GM12874 (cell line): ENCODE measurements around the gene DCAF17.

Experiments
- TF ChIP-seq, protein P1 (sequence below): IDR thresholded peaks from 2 replicates; pipeline ENCODE4 v1.5.1; 2011; ENCODE audit warnings: low read depth, mild to moderate bottlenecking, control low read depth, low read length, moderate library complexity; ENCODE audit not compliant: insufficient read depth

DCAF17 gene

DNA sequence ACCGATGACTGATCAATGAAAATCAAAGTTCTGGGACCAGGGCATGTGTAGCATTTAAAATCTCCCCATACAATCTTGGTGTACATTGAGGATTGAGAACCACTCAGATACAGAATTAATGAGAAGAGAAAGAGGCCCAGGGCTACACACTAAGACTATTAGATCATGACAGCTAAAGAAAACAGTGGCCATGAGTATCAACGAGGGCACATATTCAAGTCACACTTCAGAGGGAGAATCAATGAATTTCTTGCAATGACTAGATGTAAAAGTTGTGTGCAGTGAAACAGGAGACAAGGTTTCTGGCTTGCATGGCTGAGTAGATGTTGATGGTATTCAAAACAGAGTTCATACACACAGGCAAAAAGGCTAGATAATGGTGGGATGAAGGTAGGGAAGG is 29.3 kb upstream of the DCAF17 start:
- TF ChIP-seq, protein P1, sequence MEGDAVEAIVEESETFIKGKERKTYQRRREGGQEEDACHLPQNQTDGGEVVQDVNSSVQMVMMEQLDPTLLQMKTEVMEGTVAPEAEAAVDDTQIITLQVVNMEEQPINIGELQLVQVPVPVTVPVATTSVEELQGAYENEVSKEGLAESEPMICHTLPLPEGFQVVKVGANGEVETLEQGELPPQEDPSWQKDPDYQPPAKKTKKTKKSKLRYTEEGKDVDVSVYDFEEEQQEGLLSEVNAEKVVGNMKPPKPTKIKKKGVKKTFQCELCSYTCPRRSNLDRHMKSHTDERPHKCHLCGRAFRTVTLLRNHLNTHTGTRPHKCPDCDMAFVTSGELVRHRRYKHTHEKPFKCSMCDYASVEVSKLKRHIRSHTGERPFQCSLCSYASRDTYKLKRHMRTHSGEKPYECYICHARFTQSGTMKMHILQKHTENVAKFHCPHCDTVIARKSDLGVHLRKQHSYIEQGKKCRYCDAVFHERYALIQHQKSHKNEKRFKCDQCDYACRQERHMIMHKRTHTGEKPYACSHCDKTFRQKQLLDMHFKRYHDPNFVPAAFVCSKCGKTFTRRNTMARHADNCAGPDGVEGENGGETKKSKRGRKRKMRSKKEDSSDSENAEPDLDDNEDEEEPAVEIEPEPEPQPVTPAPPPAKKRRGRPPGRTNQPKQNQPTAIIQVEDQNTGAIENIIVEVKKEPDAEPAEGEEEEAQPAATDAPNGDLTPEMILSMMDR: no peak

DNA sequence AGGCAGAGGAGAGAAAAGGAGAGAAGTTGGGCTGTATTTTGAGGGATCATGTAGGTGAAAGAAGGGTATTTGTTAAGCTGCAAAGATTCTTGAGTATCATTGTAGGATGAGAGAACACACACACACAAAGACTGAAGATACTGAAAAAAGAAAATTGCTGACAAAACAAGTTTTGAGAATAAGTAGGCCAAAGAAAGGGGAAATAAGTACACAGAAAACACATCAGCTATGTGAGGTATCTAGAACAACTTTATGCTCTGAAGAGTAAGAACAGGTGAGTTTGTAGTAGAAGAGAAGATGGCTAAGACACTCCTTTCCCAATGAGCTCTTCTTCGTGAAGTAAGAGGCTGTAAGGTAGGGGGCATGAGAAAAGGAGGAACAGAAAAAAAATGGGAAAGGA is 28.5 kb upstream of the DCAF17 start:
- TF ChIP-seq, protein P1: no peak

DNA sequence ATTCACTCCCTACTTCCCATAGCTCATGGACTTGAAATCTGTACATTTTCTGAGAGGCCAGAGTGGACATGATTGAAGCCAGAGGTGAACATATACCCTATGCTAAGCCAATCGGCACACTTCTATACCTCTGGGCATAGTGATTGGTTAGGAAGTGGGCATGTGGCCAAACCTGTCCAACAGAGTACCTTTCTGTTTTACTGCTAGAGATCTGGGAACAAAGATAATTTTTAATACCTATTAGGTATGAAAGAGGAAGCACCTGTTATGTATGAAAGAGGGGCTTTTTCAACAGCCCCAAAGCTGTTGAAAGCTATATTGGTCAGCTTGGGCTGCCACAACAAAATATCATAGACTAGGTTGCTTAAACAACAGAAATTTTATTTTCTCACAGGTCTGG is 28.0 kb upstream of the DCAF17 start:
- TF ChIP-seq, protein P1: no peak

DNA sequence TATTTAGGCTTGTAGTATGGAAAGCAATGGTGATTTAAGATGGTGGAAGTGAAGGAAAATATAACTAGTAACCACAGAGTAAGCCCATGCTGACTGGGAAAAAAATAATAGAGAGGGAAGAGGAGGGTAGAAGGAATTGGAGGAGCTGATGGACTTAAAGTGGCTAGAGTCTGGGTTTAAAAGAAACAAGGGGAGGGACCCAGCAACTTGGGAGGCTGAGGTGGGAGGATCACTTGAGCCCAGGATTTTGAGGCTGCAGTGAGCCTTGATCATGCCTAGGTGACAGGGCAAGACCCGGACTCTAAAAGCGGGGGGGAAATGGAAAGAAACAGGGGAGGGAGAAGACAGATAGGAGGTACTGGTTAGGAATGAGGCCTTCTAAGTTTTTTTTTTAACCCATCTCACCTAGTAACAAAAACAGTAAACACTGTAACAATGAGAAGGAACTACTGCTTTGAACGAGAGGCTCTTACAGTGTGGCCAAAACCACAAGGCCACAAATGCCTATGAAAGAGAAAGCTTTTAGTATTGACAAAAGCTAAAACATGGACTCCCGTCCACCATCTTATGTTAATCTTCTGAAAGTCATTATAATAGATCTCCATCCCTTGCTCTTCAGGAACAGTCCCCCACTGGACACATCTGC is 26.9 kb upstream of the DCAF17 start:
- TF ChIP-seq, protein P1: no peak

DNA sequence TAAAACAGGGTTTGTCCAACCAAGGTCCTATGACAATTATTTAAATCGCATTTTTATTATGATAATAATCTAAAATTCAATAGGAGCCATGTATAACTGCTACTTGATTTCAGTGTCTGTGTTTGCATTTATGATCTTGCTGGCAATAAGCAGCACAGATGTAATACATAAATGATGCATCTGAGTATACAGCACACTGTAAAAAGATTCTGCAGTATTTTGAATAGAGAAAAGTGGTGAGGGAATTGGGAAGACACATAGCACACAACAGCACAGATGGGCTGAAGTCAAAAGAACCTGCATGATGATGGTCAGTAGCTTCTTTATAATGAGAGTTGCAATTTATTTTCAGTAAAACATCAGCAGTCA is 26.4 kb upstream of the DCAF17 start:
- TF ChIP-seq, protein P1: no peak

DNA sequence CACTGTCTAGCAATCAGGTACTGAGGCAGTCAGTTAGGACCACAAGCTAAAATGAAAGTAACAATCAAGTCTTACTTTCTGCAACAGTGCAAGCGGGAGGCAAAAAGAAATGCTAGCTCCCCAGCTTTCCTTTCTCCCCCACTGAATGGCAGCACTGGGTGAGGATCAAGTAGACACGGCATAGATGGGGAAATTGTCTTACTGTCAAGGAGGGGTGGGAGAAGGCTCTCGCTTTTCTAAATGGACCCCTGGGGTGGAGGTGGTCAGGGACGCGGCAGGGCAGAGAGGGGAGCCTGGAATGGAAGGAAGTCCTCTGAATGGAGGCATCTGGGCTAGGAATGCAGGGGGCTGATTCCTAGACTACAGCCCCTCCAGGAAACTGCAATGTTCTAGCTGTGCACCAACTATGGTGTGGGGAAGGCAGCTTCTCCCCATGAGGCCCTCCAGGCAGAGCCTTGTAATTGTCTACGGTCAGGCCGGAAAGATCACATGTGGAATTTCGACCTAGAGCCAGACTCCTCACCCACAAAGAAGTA is 24.5 kb upstream of the DCAF17 start:
- TF ChIP-seq, protein P1: no peak

DNA sequence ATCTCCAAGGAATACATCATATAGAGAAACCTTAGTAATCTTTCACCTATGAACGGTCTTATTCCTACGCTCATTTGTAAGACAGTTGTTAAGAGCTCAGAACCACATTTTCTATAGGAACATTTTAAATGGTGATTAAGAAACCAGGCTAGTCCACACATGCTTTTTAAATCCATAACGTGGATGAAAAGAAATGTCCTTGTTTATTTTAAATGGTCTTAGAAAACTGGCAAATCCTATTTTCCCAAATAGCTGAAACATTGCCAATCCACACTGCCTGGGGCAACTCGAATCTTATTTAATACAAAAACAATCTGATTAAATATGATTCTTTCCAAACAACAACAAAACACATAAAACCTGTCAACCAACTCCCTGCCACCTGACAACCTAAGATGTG is 23.9 kb upstream of the DCAF17 start:
- TF ChIP-seq, protein P1: no peak
